ENCODE results near the gene SUDS3. TPM values are rescaled to one million over a fixed set of nuclear protein-coding genes. Genes with fewer than 3 reads are reported as not detected.

SUDS3 gene
- polyA plus RNA-seq, 1 donor (not counting 4 experiments of a cell fraction or from before 2014, with no cell fraction given): 32.4 TPM

- DNase-seq (ENCODE audit: low read depth, low spot score) (no peak), FAIRE-seq (no peak)
- TF ChIP-seq CTCF (optimal IDR thresholded peaks at IDR 0.05 in 1 of 3, IDR thresholded peaks at IDR 0.05 in 1 of 3, conservative IDR thresholded peaks at IDR 0.05 in 1 of 3; ENCODE audit: extremely low read depth in 1 of 3, insufficient read depth in 2 of 3, low read length in 3 of 3) (no peak), EZH2 (IDR thresholded peaks at IDR 0.05; ENCODE audit: low read length) (no peak)
- Histone ChIP-seq H3K79me2 (ENCODE audit: control insufficient read depth, insufficient read depth, low read length) (peaks cover 69% of the 10 kb centered on the region), H3K36me3 (ENCODE audit: control insufficient read depth in 2 of 2, extremely low read depth in 1 of 2, insufficient read depth in 2 of 2, low read length in 2 of 2) (no peaks in the 10 kb centered on the region), H3K27ac (ENCODE audit: control insufficient read depth, insufficient read depth, low read length) (peak overlapping the region; percentile 60), H3K4me1 (ENCODE audit: control insufficient read depth, extremely low read depth, insufficient read depth, low read length) (peaks cover 33% of the 10 kb centered on the region), H3K9ac (ENCODE audit: control insufficient read depth, extremely low read depth, insufficient read depth, low read length) (no peak overlapping the region), H3K4me3 (ENCODE audit: control insufficient read depth in 2 of 3, extremely low read depth in 1 of 3, insufficient read depth in 2 of 3, low read depth in 1 of 3, low read length in 3 of 3) (no peak overlapping the region), H3K4me2 (ENCODE audit: control insufficient read depth, extremely low read depth, insufficient read depth, low read depth, low read length) (peak overlapping the region; percentile 23), H4K20me1 (ENCODE audit: control insufficient read depth, extremely low read depth, insufficient read depth, low read length) (no peaks in the 10 kb centered on the region), H3K9me3 (ENCODE audit: control insufficient read depth, low read depth, low read length) (no peaks in the 10 kb centered on the region), H3K9me1 (ENCODE audit: control insufficient read depth, extremely low read depth, insufficient read depth, low read length) (no peaks in the 10 kb centered on the region), H2AFZ (ENCODE audit: control insufficient read depth, low read length) (no peak overlapping the region), H3K27me3 (ENCODE audit: control insufficient read depth, extremely low read depth, insufficient read depth, low read length) (no peaks in the 10 kb centered on the region)
- dilution Hi-C loops (cut with MboI; ENCODE audit: extremely low pct_ligation_motif_present, low sequenced_read_pairs): no loop called here
Observed at GRCh38 chr12:118361092-118361404, 15.3 kb upstream of the SUDS3 start.

GRCh38 chr12:118361889-118362288, 14.5 kb upstream of the SUDS3 start:
- Histone ChIP-seq H4K20me1 (ENCODE audit: control insufficient read depth, extremely low read depth, insufficient read depth, low read length) (no peaks in the 10 kb centered on the region), H3K27ac (ENCODE audit: control insufficient read depth, insufficient read depth, low read length) (no peak overlapping the region), H3K79me2 (ENCODE audit: control insufficient read depth, insufficient read depth, low read length) (peaks cover 70% of the 10 kb centered on the region), H3K4me1 (ENCODE audit: control insufficient read depth, extremely low read depth, insufficient read depth, low read length) (peaks cover 27% of the 10 kb centered on the region), H3K27me3 (ENCODE audit: control insufficient read depth, extremely low read depth, insufficient read depth, low read length) (no peaks in the 10 kb centered on the region), H2AFZ (ENCODE audit: control insufficient read depth, low read length) (no peak overlapping the region), H3K9ac (ENCODE audit: control insufficient read depth, extremely low read depth, insufficient read depth, low read length) (no peak overlapping the region), H3K4me3 (ENCODE audit: control insufficient read depth in 2 of 3, extremely low read depth in 1 of 3, insufficient read depth in 2 of 3, low read depth in 1 of 3, low read length in 3 of 3) (no peak overlapping the region), H3K4me2 (ENCODE audit: control insufficient read depth, extremely low read depth, insufficient read depth, low read depth, low read length) (no peak overlapping the region), H3K36me3 (ENCODE audit: control insufficient read depth in 2 of 2, extremely low read depth in 1 of 2, insufficient read depth in 2 of 2, low read length in 2 of 2) (no peaks in the 10 kb centered on the region), H3K9me3 (ENCODE audit: control insufficient read depth, low read depth, low read length) (no peaks in the 10 kb centered on the region), H3K9me1 (ENCODE audit: control insufficient read depth, extremely low read depth, insufficient read depth, low read length) (no peaks in the 10 kb centered on the region)
- FAIRE-seq (no peak), DNase-seq (ENCODE audit: low read depth, low spot score) (no peak)
- TF ChIP-seq EZH2 (IDR thresholded peaks at IDR 0.05; ENCODE audit: low read length) (no peak), CTCF (optimal IDR thresholded peaks at IDR 0.05 in 1 of 3, IDR thresholded peaks at IDR 0.05 in 1 of 3, conservative IDR thresholded peaks at IDR 0.05 in 1 of 3; ENCODE audit: extremely low read depth in 1 of 3, insufficient read depth in 2 of 3, low read length in 3 of 3) (no peak)
- dilution Hi-C loops (cut with MboI; ENCODE audit: extremely low pct_ligation_motif_present, low sequenced_read_pairs): no loop called here

All from keratinocyte (primary cell).